HG02642 (cell line): ENCODE data around the gene GBP7.
"Not testable (repeated sequence)": the region's sequence is repeated elsewhere in the genome, so short reads cannot be mapped to it uniquely, and the experiment has no call there.

ENCODE experiments used
- ATAC-seq: cut with Tn5 transposase; IDR thresholded peaks from one replicate; pipeline ENCODE4 v1.9.1; 2021; ENCODE audit warnings: mild to moderate bottlenecking; ENCODE audit not compliant: unreplicated experiment, poor library complexity

The GBP7 gene

GRCh38 chr1:89175601-89176256 is at the start of gene GBP7:
Gene GBP7, minus strand, starts transcription at chr1:89176003. Its CDS starts 4,068 bp downstream, at chr1:89171935.
- no peak for ATAC-seq

GRCh38 chr1:89221341-89221740 is 45.5 kb upstream of the GBP7 start:
- ATAC-seq: no peak

- not testable (repeated sequence) for ATAC-seq
These were observed 44.0 kb upstream of the GBP7 start for GRCh38 chr1:89219851-89220250.

- ATAC-seq: not testable (repeated sequence)
These were observed 43.1 kb upstream of the GBP7 start for GRCh38 chr1:89218941-89219340.

DNA sequence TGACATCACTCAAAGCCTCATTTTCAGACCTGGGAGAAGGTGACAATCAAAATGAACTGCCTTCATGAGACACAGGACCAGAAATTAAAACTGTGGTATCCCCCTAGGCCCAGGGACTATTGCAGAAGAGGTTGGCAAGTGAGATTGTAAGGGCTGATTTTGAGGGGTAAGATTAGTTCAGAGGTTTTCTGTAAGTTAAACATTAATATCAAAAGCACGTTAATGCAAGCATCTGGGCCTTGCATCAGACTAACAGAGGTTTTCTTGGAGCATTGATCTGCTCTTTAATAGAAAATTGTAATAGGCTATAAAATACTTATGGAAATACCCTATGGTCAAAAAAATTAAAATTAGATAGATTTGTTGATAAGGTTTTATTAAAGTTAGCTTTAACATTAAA is 37.5 kb upstream of the GBP7 start:
- no peak for ATAC-seq

DNA sequence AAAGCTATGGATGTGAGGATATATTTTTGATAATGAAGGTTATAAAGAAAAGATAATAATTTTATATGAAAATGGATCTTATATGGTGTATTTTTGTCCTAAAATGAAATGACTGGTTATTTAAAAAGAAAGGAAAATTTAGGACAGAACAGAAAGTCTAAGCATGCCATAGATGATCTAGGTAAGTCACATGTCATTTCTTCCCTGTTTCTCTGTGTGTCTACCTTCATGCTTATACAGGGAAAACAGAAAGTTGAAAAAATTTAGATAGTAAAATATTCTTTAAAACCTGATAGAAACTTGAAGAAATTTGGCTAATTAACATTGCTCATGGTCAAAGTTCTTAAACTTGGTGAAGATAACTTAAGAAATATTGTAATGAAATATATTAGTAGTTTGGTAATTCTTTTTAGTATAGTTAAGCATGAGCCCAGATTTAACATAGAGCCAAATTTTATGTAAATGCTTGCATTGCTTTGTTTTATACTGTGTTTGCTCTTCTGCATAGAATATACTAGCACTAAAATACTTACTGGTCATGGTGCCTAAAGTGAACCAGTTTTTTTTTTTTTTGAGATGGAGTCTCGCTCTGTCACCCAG is 35.3 kb upstream of the GBP7 start:
- ATAC-seq: no peak

GRCh38 chr1:89206373-89206772 is 30.6 kb upstream of the GBP7 start:
- ATAC-seq: no peak

- ATAC-seq: no peak
These were observed 27.4 kb upstream of the GBP7 start for GRCh38 chr1:89203166-89203565.

GRCh38 chr1:89201106-89201794 is 25.4 kb upstream of the GBP7 start:
- peak; percentile 74 for ATAC-seq

DNA sequence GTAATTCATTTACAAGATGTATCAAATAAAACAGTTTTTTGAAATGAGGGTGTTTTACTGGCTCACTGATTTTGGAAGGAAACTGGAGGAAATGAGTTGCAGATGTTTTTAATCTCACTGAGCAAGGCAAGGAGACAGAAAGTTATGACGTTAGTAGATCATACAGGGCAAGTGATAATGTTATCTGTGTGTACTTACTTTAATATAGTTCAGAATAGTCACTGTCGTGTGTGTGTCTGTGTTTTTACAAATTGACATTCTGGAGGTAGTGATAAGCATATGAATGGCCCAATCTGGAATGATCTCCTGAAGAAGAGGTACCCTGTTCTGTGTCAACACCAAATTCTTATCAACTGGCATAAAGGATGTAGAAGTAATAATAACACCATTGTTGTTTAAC is 24.9 kb upstream of the GBP7 start:
- no peak for ATAC-seq

GRCh38 chr1:89199525-89200031 is 23.8 kb upstream of the GBP7 start:
- ATAC-seq: no peak

DNA sequence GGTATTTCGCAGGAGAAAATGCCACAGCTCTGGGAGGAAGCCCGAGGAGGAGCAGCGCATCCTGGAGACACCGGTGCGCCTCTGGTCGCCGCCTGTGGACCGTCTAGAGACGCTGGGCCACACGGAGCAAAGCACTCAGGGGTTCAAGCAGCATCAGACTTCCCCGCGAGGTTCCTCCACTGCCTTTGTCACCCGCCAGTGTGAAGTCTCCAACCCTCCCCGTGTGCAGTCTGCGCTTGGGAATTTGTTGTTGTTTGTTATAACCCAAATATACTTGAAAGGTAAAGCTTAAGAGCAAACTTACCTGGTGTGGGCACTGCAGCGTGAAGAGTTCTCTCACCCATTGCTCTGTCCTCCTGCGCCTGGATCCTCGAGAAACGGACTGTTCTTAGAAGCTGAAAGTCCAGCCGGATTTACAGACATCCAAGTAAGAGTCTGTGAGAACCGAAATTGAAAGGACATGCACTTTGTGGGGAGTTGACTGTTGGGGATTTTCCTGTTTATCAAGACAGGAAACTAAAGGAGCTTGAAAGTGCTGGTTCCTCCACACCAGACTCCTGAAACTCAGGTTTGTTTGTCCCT is 22.8 kb upstream of the GBP7 start, which contains the start of gene GBP4:
Gene GBP4, minus strand, starts transcription at position 452 of the 582 bp plus-strand sequence. Its CDS starts 108 bp downstream, at position 344.
- peak; percentile 62 for ATAC-seq

DNA sequence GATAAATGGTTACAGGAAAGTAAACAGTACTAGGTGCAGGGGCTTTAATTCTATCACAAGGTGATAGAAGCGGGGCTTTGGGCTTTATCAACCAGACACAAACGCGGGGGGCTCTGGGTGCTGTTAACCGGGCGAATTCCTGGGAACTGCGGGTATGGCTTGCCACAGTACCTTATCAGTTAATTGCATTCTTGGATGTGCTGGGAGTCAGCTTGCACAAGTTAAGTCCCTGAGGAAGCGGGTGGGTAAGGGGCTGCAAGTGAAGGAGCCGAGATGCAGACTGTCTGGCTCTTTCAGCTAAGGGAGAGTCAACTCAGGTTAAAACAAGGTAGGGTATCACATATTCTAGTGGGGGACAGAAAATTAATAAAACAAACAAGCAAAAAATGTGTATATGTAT is 22.3 kb upstream of the GBP7 start:
- no peak for ATAC-seq

DNA sequence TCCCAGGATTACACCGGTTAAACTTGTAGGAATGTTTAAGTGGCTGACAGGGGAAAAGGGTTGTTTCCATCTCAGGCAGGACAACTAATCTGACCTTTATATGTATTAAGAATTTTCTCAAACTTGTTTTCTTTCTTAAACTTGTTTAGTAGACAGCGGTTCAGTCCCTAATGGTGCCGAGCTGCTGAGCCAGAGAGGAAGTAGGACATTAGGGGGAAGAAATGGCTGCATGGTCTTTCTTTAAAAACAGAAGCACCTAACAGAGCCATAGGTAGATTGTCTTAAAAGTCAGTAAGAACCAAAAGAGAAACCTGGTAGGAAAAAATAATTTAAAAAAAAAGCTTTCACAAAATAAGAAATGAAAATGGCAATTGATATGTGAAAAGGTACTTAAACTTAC is 19.7 kb upstream of the GBP7 start:
- ATAC-seq: no peak

DNA sequence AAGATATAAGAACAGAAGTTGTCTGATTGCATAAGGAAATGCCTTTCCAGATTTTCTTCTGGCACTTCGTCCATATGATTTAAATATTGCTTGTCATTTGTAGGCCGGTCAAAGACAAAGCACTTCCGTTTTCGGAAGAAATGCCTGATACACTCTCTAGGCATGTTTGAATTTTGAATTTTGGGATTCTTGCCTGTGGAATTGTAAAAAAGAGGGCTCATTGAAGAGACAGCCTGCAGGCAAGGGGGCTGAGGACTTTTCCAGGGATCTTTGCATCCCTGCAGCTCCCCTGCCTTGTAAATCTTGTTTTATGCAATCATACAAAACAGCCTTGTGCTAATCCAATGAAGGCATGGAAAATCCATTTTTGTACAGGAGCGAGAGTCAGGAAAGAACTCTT is 15.5 kb upstream of the GBP7 start:
- no peak for ATAC-seq

DNA sequence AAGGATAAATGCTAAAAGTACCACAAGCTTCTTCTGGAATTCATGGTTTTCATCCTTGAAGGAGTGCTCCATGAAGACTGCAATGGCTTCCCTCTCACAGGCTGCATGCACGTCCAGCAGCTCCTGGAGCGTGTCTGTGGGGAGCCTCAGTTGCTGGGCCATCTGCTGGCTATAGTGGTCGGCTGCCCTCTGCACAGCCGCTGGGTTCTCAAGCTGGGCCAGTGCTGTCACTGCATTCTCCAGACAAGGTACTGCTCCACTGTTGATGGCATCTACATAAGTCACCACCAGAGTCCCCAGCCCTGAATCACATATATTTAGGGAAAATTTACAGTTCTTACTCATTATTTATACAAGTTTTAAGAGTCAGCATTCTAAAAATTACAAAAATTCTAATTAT is 14.2 kb upstream of the GBP7 start:
- ATAC-seq: no peak

DNA sequence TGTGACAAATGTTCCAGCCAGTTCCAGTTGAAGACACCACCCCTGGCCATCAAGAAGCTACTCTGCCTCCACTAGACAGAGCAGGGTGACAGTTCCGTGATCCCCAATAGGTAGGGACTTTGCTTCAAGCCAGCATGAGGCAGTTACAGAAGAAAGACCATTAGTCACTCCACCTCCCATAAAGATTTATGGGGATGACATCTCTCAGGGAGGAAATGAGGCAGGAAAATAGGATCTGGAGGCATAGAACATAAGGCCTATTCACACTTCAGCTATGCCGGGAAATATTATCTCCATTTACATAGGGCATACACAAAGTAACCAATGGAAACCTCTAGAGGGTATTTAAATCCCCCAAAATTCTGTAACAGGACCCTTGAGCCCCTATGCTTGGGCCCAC is 3.5 kb upstream of the GBP7 start:
- ATAC-seq: no peak

- no peak for ATAC-seq
These were observed 1.2 kb upstream of the GBP7 start for GRCh38 chr1:89176971-89177370.

- no peak for ATAC-seq
These were observed 1.3 kb downstream of the GBP7 start for GRCh38 chr1:89174491-89174890.

DNA sequence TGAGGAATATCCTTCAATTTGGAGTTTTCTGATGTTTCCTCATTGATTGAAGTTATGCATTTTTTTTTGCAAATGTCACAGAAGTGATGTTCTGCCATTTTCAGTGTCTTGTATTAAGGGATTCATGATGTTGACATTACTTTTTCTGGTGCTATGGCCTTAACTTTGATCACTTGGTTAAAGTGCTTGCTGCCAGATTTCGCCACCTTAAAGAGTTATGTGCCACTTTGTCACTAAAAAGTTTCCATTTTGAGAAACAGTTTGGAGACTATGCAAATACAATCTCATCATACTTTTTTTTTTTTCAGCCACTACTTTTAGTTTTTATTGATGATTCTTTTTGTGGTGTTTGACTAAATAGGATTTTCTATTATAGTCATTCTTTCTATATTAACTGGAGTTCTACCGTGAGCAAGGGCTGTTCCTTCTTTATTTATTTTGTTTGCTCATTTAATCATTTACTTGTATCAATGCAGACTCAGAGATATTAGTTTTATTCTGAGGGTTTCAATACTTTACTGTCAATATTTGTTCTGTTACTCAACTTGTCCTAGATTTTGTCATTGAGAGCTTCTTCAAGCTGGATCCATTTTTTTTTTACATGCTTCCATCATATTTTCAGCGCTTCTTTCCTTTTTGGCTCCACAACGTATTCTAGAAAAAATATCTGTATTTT is 3.2 kb downstream of the GBP7 start:
- ATAC-seq: no peak

DNA sequence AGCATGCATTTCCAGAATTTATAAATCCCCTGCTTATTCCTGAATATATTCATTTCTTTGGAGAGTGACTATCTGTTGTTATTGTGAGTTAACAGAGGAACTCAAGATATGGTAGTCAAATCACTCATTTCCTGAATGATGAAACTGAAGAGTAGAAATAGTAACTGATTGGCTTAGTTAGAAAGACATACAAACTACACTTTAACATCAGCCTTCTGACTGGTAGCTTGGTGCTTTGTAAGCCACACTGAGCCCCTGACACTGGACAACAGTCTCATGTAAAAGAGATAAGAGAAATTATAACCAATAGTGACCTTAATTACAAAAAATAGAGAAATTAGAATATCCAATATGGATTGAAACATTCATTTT is 4.8 kb downstream of the GBP7 start:
- no peak for ATAC-seq
